Spleen (tissue), 7 donors: Measurements from ENCODE around the gene SPTSSB.

Experiments
- CTCF ChIP-seq, 11 experiments: fragments of 200-600 bp in 7 of 11; fragments of 450-650 bp in 4 of 11; sonication (generic) in 4 of 11; IDR thresholded peaks in 8 of 11; conservative IDR thresholded peaks in 3 of 11; 1 replicate in 7 of 11; 2 replicates in 4 of 11; pipeline versions ENCODE4 v1.4.0 to v1.8.0; 2016 to 2021; ENCODE audit warnings: antibody characterized with exemption in 11 of 11, inconsistent platforms in 4 of 11, mild to moderate bottlenecking in 1 of 11
- POLR2A ChIP-seq, 3 donors: fragments of 450-650 bp; IDR thresholded peaks; one replicate each; pipeline ENCODE4 v1.5.1; 2017; ENCODE audit warnings: antibody characterized with exemption in 3 of 3, mild to moderate bottlenecking in 1 of 3
- POLR2AphosphoS5 ChIP-seq, 3 donors: sonication (generic); formaldehyde crosslinking; IDR thresholded peaks; one replicate each; pipeline ENCODE4 v1.5.1; 2017; ENCODE audit warnings: antibody characterized with exemption in 3 of 3
- donor health status: DM: no; HTN: no; CAD: no; lungs with moderate emphysema.
- donor health status: DM: no; HTN: no; CAD: no.
- donor health status: DM: no; HTN: no; CAD: no.

- TF ChIP-seq POLR2AphosphoS5 (IDR thresholded peaks at IDR 0.05) (no peak), POLR2A (IDR thresholded peaks at IDR 0.05) (no peak), CTCF (IDR thresholded peaks at IDR 0.05 in 8 of 11, conservative IDR thresholded peaks at IDR 0.05 in 3 of 11) (no peak)
Observed at GRCh38 chr3:161351330-161351729, 20.0 kb downstream of the SPTSSB start.
